Endothelial cell of umbilical vein (primary cell): ENCODE results near the gene SAP25.

Experiments
- JUN ChIP-seq: IDR thresholded peaks from 2 replicates; pipeline ENCODE4 v1.6.1; 2011; ENCODE audit warnings: borderline replicate concordance, low read depth; ENCODE audit not compliant: insufficient read length, insufficient read depth
- MYC ChIP-seq: IDR thresholded peaks from one replicate; pipeline ENCODE4 v1.6.1; 2011; ENCODE audit warnings: mild to moderate bottlenecking, low read depth, low read length
- POLR2A ChIP-seq: IDR thresholded peaks from 2 replicates; pipeline ENCODE4 v1.6.1; 2012; ENCODE audit warnings: low read depth, mild to moderate bottlenecking, control low read depth, low read length
- POLR2AphosphoS5 ChIP-seq: IDR thresholded peaks from 2 replicates; pipeline ENCODE4 v1.6.1; 2012; ENCODE audit warnings: low read depth, mild to moderate bottlenecking, control low read depth, low read length, moderate library complexity; ENCODE audit not compliant: insufficient read depth
- TF ChIP-seq, protein P1 (sequence below): IDR thresholded peaks from 2 replicates; pipeline ENCODE4 v1.6.1; 2011; ENCODE audit not compliant: insufficient read depth, insufficient read length
- TF ChIP-seq, protein P2 (sequence below), 2 donors: IDR thresholded peaks; 1 replicate in 1 of 2; 2 replicates in 1 of 2; pipeline ENCODE4 v1.5.1; 2011; ENCODE audit warnings: low read length in 2 of 2, mild to moderate bottlenecking in 2 of 2, moderate library complexity in 2 of 2, control low read depth in 1 of 2, inconsistent platforms in 1 of 2, low read depth in 1 of 2; ENCODE audit not compliant: insufficient read depth in 1 of 2; ENCODE audit errors: extremely low read depth in 1 of 2

DNA sequence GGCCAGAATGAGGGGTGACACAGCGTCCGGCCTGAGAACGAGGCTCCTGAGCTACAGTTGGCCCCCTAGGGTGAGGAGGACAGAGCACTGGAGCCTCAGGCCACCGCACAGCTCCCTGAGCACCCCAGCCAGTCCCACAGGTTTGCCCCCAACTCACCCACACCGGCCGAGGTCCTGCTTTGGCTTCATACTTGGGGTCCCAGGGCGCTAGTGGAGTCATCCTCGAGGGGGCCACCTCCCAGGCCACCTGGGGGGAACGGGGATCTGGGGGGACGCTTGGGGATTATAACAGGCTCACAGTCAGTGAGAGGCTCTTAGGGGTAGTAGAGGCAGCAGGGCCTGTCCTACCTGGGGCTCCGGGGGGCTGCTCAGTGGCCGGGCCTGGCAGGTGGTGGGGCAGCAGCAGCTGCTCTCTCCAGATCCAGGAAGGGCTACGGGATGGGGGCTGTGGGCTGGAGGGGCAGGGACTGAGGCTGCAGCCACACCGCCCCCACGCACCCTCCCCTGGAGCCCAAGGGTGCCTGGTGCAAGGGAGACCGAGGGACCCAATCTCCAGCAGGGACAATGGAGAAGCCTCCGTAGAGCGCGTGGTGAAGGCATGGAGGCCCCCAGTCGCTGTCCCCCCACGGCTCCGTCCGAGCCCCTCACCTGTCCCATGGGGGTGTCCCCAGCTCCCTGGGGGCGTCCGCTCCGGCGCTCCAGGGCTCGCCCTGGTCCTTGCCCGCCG, 588 bp downstream of the SAP25 start:
- TF ChIP-seq, protein P1, sequence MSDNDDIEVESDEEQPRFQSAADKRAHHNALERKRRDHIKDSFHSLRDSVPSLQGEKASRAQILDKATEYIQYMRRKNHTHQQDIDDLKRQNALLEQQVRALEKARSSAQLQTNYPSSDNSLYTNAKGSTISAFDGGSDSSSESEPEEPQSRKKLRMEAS = no peak
- TF ChIP-seq MYC (no peak), JUN (no peak), POLR2A (no peak), POLR2AphosphoS5 (no peak)
- TF ChIP-seq, protein P2, sequence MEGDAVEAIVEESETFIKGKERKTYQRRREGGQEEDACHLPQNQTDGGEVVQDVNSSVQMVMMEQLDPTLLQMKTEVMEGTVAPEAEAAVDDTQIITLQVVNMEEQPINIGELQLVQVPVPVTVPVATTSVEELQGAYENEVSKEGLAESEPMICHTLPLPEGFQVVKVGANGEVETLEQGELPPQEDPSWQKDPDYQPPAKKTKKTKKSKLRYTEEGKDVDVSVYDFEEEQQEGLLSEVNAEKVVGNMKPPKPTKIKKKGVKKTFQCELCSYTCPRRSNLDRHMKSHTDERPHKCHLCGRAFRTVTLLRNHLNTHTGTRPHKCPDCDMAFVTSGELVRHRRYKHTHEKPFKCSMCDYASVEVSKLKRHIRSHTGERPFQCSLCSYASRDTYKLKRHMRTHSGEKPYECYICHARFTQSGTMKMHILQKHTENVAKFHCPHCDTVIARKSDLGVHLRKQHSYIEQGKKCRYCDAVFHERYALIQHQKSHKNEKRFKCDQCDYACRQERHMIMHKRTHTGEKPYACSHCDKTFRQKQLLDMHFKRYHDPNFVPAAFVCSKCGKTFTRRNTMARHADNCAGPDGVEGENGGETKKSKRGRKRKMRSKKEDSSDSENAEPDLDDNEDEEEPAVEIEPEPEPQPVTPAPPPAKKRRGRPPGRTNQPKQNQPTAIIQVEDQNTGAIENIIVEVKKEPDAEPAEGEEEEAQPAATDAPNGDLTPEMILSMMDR (IDR thresholded peaks at IDR 0.05; ENCODE audit: extremely low read depth in 1 of 2, insufficient read depth in 1 of 2, low read depth in 1 of 2, low read length in 2 of 2) = no peak
